Cardiac muscle cell (in vitro differentiated cells and primary cell): ENCODE results near the gene PIK3R5. TPM values are rescaled to one million over a fixed set of nuclear protein-coding genes. Genes with fewer than 3 reads are reported as not detected.

Experiments used
- DNase-seq, 2 donors: peaks; one replicate each; pipeline versions ENCODE4 v3.0.0 to v3.0.0-alpha.2; 2010 to 2017; ENCODE audit warnings: low read depth in 1 of 2, low spot score in 1 of 2
- H3K27ac ChIP-seq: fragments of 200-600 bp; sonication (generic); 2 replicates; pipeline ENCODE4 v1.5.1; 2016
- H3K27me3 ChIP-seq: fragments of 200-600 bp; sonication (generic); 2 replicates; pipeline ENCODE4 v1.6.0; 2016; ENCODE audit warnings: control low read depth
- H3K36me3 ChIP-seq: fragments of 200-600 bp; sonication (generic); 2 replicates; pipeline ENCODE4 v1.5.1; 2016; ENCODE audit warnings: control low read depth
- H3K4me1 ChIP-seq: fragments of 200-600 bp; sonication (generic); 2 replicates; pipeline ENCODE4 v1.8.1; 2017; ENCODE audit warnings: low read depth, mild to moderate bottlenecking, mixed run types
- H3K4me3 ChIP-seq: fragments of 200-600 bp; sonication (generic); 2 replicates; pipeline ENCODE4 v1.5.1; 2016; ENCODE audit warnings: mild to moderate bottlenecking
- H3K9me3 ChIP-seq: fragments of 200-600 bp; sonication (generic); 2 replicates; pipeline ENCODE4 v1.5.1; 2017; ENCODE audit warnings: low read depth, mild to moderate bottlenecking, control low read depth
- polyA plus RNA-seq: library from polyadenylated mRNA; unstranded; fragments of >200 nt; fragmentation: Nextera tagmentation; extraction: Ambion mirVana; gene quantifications from 2 replicates; pipeline ENCODE4 v1.2.1, GENCODE V29; 2016
- total RNA-seq: library from RNA; depleted of rRNA; stranded (reverse); fragments of >200 nt; gene quantifications from 2 replicates; pipeline ENCODE4 v1.2.3, GENCODE V29; 2016
- TF ChIP-seq, protein P1 (sequence below): IDR thresholded peaks from 2 replicates; pipeline ENCODE4 v1.5.1; 2012; ENCODE audit warnings: low read depth, mild to moderate bottlenecking, low read length

Gene PIK3R5
- total and polyA plus RNA-seq, 2 experiments from 2014 or later: 0.09 to 0.38 TPM

DNA sequence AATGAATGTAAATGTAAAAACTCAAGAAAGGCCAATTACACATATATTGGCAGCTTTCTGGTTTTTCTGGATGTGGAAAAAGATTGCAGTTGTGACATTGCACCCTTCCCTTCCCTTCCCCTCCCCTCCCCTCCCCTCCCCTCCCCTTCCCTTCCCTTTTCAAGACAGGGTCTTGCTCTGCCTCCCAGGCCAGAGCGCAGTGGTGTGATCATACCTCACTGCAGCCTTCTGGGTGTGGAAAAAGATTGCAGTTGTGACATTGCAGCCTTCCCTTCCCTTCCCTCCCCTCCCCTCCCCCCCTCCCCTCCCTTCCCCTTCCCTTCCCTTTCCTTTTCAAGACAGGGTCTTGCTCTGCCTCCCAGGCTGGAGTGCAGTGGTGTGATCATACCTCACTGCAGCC, 41.7 kb downstream of the PIK3R5 start:
- Histone ChIP-seq H3K27ac (no peak overlapping the region), H3K36me3 (no peaks in the 10 kb centered on the region), H3K4me1 (no peaks in the 10 kb centered on the region), H3K9me3 (no peaks in the 10 kb centered on the region), H3K27me3 (no peaks in the 10 kb centered on the region), H3K4me3 (no peak overlapping the region)
- no peak for DNase-seq
- TF ChIP-seq, protein P1, sequence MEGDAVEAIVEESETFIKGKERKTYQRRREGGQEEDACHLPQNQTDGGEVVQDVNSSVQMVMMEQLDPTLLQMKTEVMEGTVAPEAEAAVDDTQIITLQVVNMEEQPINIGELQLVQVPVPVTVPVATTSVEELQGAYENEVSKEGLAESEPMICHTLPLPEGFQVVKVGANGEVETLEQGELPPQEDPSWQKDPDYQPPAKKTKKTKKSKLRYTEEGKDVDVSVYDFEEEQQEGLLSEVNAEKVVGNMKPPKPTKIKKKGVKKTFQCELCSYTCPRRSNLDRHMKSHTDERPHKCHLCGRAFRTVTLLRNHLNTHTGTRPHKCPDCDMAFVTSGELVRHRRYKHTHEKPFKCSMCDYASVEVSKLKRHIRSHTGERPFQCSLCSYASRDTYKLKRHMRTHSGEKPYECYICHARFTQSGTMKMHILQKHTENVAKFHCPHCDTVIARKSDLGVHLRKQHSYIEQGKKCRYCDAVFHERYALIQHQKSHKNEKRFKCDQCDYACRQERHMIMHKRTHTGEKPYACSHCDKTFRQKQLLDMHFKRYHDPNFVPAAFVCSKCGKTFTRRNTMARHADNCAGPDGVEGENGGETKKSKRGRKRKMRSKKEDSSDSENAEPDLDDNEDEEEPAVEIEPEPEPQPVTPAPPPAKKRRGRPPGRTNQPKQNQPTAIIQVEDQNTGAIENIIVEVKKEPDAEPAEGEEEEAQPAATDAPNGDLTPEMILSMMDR: no peak

DNA sequence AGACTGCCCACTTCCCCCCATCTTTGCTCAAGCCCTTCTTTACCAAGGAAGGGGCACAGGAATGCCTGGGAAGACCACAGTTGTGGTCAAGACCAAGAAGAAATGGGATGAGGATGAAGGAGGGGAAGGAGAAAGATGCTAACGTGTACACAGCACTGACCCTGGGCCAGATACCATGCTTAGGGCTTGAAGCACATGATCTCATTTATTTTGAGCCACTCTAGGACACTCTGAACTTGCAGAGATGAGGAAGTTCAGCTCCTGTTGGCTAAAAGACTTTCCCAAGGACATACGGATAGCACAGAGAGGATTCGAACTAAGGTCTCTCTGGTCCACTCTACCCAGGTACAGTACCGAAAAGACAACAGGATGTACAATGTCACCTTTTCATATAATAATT, 42.6 kb downstream of the PIK3R5 start:
- Histone ChIP-seq H3K4me1 (no peaks in the 10 kb centered on the region), H3K27me3 (no peaks in the 10 kb centered on the region), H3K4me3 (no peak overlapping the region), H3K36me3 (no peaks in the 10 kb centered on the region), H3K9me3 (no peaks in the 10 kb centered on the region), H3K27ac (no peak overlapping the region)
- TF ChIP-seq, protein P1: no peak
- DNase-seq: no peak

DNA sequence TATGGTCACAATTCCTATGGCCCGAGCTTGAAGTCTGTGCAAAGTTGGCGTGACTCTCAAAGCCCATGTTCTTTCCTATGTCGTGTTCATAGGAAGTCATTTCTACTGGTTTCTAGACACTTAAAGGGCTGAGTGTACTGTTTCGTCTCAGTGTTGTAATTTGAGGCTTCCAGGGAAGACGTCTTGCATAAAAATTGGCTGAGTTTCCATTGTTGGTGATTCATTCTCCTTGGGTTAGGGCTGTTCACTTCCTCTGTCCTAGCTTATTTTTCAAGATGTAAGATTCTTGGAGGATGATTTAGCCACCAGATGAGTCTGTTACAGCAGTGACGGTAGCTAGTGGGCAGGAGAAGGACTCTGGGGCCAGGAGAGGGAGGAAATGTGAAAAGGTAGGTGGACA, 43.1 kb downstream of the PIK3R5 start:
- no peaks in the 10 kb centered on the region for H3K27me3 ChIP-seq
- no peak overlapping the region for H3K27ac ChIP-seq
- TF ChIP-seq, protein P1: no peak

DNA sequence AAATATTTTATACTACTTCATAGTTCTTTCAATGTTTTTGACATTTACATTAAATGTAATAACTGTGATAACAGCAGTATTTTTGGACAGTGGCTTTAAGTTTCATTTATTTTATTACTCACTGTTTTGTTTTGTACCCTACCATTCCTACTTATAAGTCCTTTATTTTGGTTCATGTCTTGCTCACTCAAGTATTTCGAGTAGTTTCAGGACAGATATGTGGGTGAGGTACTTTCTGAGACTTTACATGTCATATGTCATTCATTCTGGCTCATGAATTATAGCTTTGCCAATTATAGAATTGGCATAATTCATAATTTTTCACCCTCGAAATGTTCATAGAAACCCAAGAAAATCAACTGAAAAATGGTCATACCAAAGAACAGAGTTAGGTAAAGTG, 44.4 kb downstream of the PIK3R5 start:
- H3K4me1 ChIP-seq: no peaks in the 10 kb centered on the region
- TF ChIP-seq, protein P1: no peak
- DNase-seq: no peak
- H3K27ac ChIP-seq: no peak overlapping the region
- H3K9me3 ChIP-seq: no peaks in the 10 kb centered on the region
- H3K36me3 ChIP-seq: no peaks in the 10 kb centered on the region
- H3K27me3 ChIP-seq: no peaks in the 10 kb centered on the region
- H3K4me3 ChIP-seq: no peak overlapping the region

More for the DNA sequence above, 43.1 kb downstream of the PIK3R5 start:
- DNase-seq: peak in 1 of 2 donors; percentile 95
- no peaks in the 10 kb centered on the region for H3K36me3 ChIP-seq
- no peaks in the 10 kb centered on the region for H3K9me3 ChIP-seq
- no peak overlapping the region for H3K4me3 ChIP-seq
- no peaks in the 10 kb centered on the region for H3K4me1 ChIP-seq

DNA sequence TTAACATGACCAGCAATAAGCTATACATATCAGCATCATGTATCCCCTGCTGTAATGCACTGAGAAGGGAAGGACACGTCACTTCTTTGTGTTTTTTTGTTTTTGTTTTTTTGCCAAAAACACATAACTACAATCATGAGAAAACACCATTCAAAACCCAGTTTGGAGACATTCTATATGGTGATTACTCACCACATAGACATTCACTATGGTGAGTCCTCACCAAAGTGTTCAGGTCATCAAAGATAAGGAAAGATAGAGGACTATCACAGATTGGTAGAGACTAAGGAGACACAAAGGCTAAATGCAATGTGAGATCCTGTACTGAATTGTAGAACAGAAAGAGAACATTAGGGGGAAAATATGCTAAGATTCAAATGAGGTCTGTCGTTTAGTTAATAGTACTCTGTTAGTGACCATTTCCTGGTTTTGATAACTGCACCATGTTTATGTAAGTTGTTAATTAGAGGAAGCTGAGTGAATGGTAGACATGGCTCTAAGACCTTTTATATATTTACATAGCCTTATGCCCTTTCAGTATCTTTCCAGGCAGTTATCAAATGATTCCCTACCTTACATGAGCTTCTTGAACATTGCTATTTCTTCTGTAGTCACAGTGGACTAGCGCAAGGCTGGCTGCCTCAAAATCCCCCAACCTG, 46.6 kb downstream of the PIK3R5 start:
- Histone ChIP-seq H3K4me3 (no peak overlapping the region), H3K27me3 (peaks cover 2% of the 10 kb centered on the region), H3K4me1 (no peaks in the 10 kb centered on the region), H3K9me3 (no peaks in the 10 kb centered on the region), H3K27ac (no peak overlapping the region), H3K36me3 (no peaks in the 10 kb centered on the region)
- DNase-seq: peak in 1 of 2 donors; percentile 66
- TF ChIP-seq, protein P1: no peak
